ENCODE results near the gene IL16. TPM values are rescaled to one million over a fixed set of nuclear protein-coding genes. Genes with fewer than 3 reads are reported as not detected.

Gene IL16
- total and polyA plus RNA-seq, 4 donors, result 1.9 to 6.9 (median 4.4) TPM

DNA sequence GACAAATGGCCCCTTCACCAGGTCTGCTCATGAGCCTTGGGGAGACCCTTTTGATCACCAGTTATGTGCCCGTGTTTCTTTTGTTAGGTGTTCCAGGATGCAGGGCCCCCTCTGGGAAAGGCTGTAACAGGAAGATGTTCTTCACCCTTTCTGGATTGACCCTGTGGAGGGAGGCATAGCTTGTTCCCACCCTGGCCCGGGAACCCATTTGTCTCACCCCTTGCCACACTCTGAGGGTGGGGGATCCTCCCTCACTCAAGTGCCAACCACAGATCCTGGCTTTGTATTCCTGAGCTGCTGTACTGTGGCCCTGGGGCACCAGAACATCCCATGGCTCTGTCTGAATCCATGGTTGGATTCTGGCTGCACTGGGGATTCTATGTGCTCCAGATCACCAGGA lies 18.9 kb downstream of the IL16 start:
- H3K27me3 ChIP-seq (ENCODE audit: control insufficient read depth in 4 of 4, insufficient read depth in 4 of 4, low read length in 3 of 4), result peaks cover 0 to 2% (median 0%) of the 10 kb centered on the region in 4 donors
- DNase-seq (ENCODE audit: low spot score), result no peak
- H3K9me3 ChIP-seq (ENCODE audit: control insufficient read depth in 4 of 4, low read length in 3 of 4), result peaks cover 0 to 11% (median under 1%) of the 10 kb centered on the region in 4 donors
- H3K4me1 ChIP-seq (ENCODE audit: control insufficient read depth in 4 of 4, insufficient read depth in 4 of 4, low read length in 3 of 4), result no peaks in the 10 kb centered on the region
- TF ChIP-seq TAF1 (conservative IDR thresholded peaks at IDR 0.05), result no peak
- no peak for TF ChIP-seq GABPA (IDR thresholded peaks at IDR 0.05 in 1 of 2, conservative IDR thresholded peaks at IDR 0.05 in 1 of 2)
- TF ChIP-seq, protein P1, sequence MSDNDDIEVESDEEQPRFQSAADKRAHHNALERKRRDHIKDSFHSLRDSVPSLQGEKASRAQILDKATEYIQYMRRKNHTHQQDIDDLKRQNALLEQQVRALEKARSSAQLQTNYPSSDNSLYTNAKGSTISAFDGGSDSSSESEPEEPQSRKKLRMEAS (IDR thresholded peaks at IDR 0.05), result no peak
- TF ChIP-seq, protein P2, sequence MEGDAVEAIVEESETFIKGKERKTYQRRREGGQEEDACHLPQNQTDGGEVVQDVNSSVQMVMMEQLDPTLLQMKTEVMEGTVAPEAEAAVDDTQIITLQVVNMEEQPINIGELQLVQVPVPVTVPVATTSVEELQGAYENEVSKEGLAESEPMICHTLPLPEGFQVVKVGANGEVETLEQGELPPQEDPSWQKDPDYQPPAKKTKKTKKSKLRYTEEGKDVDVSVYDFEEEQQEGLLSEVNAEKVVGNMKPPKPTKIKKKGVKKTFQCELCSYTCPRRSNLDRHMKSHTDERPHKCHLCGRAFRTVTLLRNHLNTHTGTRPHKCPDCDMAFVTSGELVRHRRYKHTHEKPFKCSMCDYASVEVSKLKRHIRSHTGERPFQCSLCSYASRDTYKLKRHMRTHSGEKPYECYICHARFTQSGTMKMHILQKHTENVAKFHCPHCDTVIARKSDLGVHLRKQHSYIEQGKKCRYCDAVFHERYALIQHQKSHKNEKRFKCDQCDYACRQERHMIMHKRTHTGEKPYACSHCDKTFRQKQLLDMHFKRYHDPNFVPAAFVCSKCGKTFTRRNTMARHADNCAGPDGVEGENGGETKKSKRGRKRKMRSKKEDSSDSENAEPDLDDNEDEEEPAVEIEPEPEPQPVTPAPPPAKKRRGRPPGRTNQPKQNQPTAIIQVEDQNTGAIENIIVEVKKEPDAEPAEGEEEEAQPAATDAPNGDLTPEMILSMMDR (IDR thresholded peaks at IDR 0.05; ENCODE audit: low read depth, low read length, missing input control), result no peak
- no peak for TF ChIP-seq RAD21 (IDR thresholded peaks at IDR 0.05)
- TF ChIP-seq RXRA (IDR thresholded peaks at IDR 0.05), result no peak
- no peak for TF ChIP-seq SP1 (IDR thresholded peaks at IDR 0.05)
- TF ChIP-seq, protein P3, sequence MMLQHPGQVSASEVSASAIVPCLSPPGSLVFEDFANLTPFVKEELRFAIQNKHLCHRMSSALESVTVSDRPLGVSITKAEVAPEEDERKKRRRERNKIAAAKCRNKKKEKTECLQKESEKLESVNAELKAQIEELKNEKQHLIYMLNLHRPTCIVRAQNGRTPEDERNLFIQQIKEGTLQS (IDR thresholded peaks at IDR 0.05), result no peak
- no peak for TF ChIP-seq EGR1 (IDR thresholded peaks at IDR 0.05; ENCODE audit: low read depth in 2 of 2)
- no peak for TF ChIP-seq FOXA2 (IDR thresholded peaks at IDR 0.05)
- TF ChIP-seq FOXA1 (IDR thresholded peaks at IDR 0.05), result no peak
- TF ChIP-seq YY1 (IDR thresholded peaks at IDR 0.05), result no peak
- no peak for TF ChIP-seq HNF4A (conservative IDR thresholded peaks at IDR 0.05)
- TF ChIP-seq JUND (IDR thresholded peaks at IDR 0.05), result no peak
- no peak for TF ChIP-seq NR2F2 (IDR thresholded peaks at IDR 0.05)
- no peak for TF ChIP-seq HNF4G (IDR thresholded peaks at IDR 0.05)
- TF ChIP-seq, protein P4, sequence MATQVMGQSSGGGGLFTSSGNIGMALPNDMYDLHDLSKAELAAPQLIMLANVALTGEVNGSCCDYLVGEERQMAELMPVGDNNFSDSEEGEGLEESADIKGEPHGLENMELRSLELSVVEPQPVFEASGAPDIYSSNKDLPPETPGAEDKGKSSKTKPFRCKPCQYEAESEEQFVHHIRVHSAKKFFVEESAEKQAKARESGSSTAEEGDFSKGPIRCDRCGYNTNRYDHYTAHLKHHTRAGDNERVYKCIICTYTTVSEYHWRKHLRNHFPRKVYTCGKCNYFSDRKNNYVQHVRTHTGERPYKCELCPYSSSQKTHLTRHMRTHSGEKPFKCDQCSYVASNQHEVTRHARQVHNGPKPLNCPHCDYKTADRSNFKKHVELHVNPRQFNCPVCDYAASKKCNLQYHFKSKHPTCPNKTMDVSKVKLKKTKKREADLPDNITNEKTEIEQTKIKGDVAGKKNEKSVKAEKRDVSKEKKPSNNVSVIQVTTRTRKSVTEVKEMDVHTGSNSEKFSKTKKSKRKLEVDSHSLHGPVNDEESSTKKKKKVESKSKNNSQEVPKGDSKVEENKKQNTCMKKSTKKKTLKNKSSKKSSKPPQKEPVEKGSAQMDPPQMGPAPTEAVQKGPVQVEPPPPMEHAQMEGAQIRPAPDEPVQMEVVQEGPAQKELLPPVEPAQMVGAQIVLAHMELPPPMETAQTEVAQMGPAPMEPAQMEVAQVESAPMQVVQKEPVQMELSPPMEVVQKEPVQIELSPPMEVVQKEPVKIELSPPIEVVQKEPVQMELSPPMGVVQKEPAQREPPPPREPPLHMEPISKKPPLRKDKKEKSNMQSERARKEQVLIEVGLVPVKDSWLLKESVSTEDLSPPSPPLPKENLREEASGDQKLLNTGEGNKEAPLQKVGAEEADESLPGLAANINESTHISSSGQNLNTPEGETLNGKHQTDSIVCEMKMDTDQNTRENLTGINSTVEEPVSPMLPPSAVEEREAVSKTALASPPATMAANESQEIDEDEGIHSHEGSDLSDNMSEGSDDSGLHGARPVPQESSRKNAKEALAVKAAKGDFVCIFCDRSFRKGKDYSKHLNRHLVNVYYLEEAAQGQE (IDR thresholded peaks at IDR 0.05), result no peak
- H3K9ac ChIP-seq (ENCODE audit: low read depth in 1 of 2, low read length in 2 of 2), result no peak overlapping the region
- no peaks in the 10 kb centered on the region for H3K36me3 ChIP-seq (ENCODE audit: control insufficient read depth in 4 of 4, insufficient read depth in 3 of 4, low read depth in 1 of 4, low read length in 3 of 4)
- no peak overlapping the region for H3K27ac ChIP-seq (ENCODE audit: low read depth in 1 of 2, low read length in 2 of 2)
- WGBS, result 82% methylated on average over 2 of the region's 2 CpGs
- H3K4me3 ChIP-seq (ENCODE audit: low read depth in 1 of 3, low read length in 3 of 3), result no peak overlapping the region

DNA sequence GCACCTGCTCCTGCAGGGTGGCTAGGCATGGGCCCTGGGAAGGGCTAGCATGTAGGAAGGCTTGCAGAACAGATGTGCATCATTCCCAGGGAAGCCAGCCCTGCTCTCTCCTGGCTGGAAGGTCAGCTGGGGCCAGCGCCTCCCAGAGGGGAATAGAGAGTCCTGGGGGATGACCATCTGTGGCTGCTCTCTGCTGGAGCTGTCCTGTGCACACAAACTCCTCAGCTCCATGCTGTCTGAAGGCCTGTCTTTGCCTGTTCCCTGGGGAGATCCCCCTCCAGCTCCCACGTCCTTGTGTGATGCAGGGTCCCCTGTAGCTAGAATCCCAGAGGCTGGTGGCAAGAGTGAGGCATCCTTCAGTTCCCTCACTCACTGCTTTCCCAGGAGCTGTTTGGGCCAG lies 19.3 kb downstream of the IL16 start:
- no peak for TF ChIP-seq YY1 (IDR thresholded peaks at IDR 0.05)
- Histone ChIP-seq H3K9me3 (ENCODE audit: control insufficient read depth in 4 of 4, low read length in 3 of 4) (peaks cover 0 to 11% (median under 1%) of the 10 kb centered on the region in 4 donors), H3K4me1 (ENCODE audit: control insufficient read depth in 4 of 4, insufficient read depth in 4 of 4, low read length in 3 of 4) (no peaks in the 10 kb centered on the region), H3K9ac (ENCODE audit: low read depth in 1 of 2, low read length in 2 of 2) (no peak overlapping the region), H3K4me3 (ENCODE audit: low read depth in 1 of 3, low read length in 3 of 3) (no peak overlapping the region), H3K36me3 (ENCODE audit: control insufficient read depth in 4 of 4, insufficient read depth in 3 of 4, low read depth in 1 of 4, low read length in 3 of 4) (no peaks in the 10 kb centered on the region), H3K27ac (ENCODE audit: low read depth in 1 of 2, low read length in 2 of 2) (no peak overlapping the region), H3K27me3 (ENCODE audit: control insufficient read depth in 4 of 4, insufficient read depth in 4 of 4, low read length in 3 of 4) (peaks cover 0 to 2% (median 0%) of the 10 kb centered on the region in 4 donors)
- DNase-seq (ENCODE audit: low spot score), result no peak
- 72% methylated on average over 2 of the region's 2 CpGs for WGBS

All from liver (tissue), 9 donors.